ENCODE measurements around the gene RIF1.

Gene RIF1, protein sequence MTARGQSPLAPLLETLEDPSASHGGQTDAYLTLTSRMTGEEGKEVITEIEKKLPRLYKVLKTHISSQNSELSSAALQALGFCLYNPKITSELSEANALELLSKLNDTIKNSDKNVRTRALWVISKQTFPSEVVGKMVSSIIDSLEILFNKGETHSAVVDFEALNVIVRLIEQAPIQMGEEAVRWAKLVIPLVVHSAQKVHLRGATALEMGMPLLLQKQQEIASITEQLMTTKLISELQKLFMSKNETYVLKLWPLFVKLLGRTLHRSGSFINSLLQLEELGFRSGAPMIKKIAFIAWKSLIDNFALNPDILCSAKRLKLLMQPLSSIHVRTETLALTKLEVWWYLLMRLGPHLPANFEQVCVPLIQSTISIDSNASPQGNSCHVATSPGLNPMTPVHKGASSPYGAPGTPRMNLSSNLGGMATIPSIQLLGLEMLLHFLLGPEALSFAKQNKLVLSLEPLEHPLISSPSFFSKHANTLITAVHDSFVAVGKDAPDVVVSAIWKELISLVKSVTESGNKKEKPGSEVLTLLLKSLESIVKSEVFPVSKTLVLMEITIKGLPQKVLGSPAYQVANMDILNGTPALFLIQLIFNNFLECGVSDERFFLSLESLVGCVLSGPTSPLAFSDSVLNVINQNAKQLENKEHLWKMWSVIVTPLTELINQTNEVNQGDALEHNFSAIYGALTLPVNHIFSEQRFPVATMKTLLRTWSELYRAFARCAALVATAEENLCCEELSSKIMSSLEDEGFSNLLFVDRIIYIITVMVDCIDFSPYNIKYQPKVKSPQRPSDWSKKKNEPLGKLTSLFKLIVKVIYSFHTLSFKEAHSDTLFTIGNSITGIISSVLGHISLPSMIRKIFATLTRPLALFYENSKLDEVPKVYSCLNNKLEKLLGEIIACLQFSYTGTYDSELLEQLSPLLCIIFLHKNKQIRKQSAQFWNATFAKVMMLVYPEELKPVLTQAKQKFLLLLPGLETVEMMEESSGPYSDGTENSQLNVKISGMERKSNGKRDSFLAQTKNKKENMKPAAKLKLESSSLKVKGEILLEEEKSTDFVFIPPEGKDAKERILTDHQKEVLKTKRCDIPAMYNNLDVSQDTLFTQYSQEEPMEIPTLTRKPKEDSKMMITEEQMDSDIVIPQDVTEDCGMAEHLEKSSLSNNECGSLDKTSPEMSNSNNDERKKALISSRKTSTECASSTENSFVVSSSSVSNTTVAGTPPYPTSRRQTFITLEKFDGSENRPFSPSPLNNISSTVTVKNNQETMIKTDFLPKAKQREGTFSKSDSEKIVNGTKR (N-terminal part only)

DNA sequence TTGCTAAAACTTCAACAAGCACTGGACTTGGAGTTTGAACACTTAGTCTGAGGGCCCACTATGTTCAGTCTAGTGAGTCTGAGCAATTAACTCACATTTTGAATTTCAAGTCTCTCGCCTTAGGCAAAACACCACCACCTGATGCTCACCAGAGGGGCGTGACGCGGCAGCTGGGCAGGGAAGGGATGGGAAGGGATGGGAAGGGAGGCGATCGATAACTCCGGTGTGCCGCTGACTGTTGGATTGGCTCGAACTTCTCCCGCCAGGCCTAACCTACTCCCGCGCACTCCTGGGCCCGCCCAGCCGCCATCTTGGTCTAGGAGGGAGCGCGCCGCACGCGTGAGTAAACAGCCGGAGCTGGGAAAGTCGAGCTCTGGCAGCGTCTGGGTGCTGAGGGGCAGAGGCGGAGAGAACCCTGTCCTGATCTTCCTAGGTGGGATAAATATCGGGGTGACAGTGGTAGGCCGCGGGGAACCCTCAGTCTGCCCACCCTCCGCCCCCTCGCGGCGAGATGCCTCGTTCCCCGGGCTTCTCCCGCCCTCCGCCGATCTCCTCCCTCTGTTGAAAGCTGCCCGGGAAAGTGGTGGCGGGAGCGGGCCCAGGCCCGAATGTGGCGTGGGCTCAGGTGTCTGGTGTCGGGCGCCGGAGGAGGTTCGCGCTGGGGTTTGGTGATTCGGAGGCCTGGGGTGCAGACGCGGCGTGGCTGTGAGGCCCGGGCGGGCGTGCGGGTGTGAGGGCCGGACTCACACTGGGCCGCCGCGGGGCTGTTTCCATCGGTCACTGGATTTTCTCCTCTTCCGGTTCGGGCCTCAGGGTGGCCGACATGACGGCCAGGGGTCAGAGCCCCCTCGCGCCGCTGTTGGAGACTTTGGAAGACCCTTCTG is at the start of gene RIF1:
Gene RIF1, plus strand, starts transcription at position 302 of the 884 bp plus-strand sequence. Its CDS starts 522 bp downstream, at position 824.
- DNase-seq: peak; percentile 32

- no peak for DNase-seq
Observed at GRCh38 chr2:151361674-151362370, 47.9 kb upstream of the RIF1 start.

- DNase-seq: no peak
Observed at GRCh38 chr2:151363709-151364108, 46.0 kb upstream of the RIF1 start.

DNA sequence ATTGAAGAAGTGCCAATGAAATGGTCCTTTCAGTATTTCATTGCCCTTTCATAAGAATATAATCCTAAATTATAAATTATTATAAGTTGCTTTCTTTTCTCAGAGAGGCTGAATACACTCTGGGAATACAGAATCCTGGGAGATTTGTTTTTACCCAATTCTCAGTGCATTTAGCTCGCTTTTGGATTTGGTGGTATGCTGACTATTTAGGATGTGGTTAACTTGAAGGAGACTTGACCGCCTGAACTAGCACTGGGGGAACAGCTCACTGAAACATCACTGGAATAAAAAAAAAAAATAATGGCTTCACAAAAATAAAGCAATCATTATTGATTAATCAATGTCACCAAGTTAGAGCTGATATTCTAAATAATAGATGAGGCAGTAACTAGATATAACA is 42.1 kb upstream of the RIF1 start:
- DNase-seq: no peak

DNA sequence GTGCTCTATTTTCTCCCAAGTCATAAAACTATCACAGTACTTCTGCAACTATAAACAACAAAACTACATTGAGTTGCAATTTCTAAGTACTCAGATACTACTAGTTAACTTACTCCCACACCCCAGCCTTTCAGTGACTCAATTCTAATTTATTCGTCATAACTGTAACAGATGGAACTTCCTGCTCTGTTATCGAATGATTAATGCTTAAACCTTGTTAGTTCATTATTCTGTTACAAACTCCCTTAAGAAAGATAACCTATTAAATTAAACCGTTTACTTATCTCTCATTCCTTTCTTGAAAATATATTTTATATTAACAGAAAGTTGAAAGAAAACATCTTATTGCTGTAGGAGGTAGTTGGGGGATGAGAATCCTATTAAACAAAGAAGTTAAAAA is 35.3 kb upstream of the RIF1 start:
- no peak for DNase-seq

DNA sequence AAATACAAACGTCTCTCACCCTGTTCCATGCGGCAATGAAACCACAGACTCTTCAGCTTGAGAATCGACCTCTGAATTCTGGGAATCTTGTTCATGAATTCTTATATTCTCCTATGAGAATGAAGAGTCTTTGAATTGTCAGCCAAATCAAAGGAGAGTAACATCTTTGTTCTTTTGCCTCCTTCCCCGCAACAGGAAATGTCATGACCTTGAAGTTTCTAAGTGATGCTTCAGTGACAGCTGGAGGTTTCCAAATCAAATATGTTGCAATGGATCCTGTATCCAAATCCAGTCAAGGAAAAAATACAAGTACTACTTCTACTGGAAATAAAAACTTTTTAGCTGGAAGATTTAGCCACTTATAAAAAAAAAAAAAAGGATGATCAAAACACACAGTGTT is 30.5 kb upstream of the RIF1 start:
- no peak for DNase-seq

DNA sequence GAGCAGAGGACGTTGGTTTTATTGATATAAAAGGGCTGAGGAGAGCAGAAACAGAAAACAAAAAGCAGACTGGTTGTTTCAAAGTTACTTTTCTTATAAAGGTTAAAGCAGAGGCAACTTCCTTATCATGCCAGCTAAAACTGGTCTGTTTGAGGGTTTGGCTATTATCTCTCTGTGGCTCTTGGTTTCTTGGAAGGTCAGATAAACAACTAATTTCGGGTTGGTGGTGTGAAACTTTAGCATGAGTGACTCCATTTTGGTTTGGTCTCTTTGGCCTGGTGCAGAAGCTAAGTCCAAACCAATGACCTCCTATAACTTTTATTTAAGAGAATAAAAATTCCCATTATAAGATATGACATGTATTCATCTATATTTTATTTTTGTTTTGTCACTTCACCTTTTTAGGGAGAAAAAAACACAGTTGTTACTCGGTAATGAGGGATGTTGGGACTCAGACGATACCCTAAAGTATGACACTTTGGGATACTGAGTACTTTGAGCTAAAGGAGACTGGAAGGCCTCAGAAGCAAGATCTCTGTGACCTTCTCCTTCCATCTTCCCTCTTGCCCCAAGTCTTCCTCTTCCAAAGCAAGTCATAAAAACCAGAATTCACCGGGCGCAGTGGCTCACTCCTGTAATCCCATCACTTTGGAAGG is 29.0 kb upstream of the RIF1 start:
- DNase-seq: no peak

DNA sequence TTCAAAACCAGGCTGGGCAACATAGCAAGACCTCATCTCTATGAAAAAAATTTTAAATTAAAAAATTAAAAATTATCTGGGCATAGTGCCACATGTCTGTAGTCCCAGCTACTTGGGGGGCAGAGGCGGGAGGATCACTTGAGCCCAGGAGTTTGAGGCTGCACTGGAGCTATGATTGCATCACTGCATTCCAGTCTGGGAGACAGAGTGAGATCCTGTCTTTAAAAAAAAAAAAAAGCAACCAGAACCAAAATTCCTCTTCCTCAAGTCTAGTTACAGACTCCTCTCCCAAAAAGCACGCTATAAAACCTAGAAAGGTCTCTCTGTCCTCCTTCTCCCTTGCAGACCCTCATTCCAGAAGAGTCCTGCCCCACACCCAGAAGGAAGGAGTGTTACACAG is 28.4 kb upstream of the RIF1 start:
- DNase-seq: no peak

- no peak for DNase-seq
Observed at GRCh38 chr2:151388011-151388410, 21.7 kb upstream of the RIF1 start.

- no peak for DNase-seq
Observed at GRCh38 chr2:151391436-151391835, 18.3 kb upstream of the RIF1 start.

DNA sequence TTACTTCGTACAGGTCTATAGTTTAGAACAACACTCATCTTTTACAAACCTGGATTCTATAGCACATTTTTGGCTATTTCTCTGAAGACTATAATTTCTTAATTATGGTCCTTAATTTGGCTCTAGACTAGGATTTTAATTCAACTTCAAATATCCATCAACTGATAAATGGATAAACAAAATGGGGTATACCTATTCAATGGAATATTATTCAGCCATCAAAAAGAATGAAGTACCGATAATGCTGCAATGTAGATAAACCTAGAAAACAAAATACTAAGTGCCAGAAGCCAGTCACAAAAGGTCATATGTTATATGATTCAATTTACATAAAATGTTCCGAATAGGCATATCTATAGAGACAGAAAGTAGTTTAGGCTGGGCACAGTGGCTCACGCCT is 15.2 kb upstream of the RIF1 start:
- DNase-seq: no peak

GRCh38 chr2:151395509-151396374 is 14.0 kb upstream of the RIF1 start:
- no peak for DNase-seq

DNA sequence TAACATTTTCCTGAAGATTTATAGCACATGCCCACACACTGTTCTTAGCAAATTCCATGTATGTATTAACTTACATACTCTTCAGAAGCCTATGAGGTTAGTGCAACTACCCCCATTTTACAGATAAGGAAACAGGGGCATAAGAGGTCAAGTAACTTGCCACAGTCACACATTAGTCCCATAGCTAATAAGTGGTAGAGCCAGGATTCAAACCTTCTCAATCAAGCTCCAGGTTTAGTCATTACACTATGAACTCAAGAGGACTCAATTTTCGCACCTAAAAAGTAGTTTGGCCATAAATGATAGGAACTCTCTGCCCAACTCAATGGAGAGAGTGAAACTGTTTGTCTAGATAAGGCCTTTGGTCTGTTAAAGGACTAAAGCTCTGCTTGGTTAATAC is 9.7 kb upstream of the RIF1 start:
- DNase-seq: no peak

DNA sequence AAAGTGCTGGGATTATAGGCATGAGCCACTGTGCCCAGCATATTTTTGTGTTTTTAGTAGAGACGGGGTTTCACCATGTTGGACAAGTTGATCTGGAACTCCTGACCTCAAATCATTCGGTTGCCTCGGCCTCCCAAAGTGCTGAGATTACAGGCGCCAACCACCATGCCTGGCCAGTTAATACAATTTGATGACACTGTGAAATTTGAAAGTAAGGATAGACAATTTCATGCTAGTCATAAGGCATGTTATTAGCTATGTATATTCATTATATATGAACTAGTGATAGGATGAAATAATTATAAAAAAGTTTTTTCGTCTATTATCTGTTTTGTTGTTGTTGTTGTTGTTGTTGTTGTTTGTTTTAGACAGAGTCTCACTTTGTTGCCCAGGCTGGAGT is 8.6 kb upstream of the RIF1 start:
- no peak for DNase-seq

GRCh38 chr2:151403914-151404313 is 5.8 kb upstream of the RIF1 start:
- DNase-seq: no peak

DNA sequence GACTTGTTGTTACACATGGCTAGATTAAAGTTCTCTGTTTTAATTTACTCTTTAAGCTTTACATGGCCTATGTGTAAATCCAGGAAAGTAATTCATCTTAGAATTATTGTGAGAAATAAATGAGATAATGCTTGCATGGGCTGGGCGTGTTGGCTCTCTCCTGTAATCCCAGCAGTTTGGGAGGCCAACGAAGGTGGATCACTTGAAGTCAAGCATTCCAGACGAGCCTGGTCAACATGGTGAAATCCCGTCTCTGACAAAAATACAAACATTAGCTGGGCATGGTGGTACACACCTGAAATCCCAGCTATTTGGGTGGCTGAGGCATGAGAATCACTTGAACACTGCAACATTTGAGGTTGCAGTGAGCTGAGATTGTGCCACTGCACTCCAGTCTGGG is 4.3 kb upstream of the RIF1 start:
- no peak for DNase-seq

DNA sequence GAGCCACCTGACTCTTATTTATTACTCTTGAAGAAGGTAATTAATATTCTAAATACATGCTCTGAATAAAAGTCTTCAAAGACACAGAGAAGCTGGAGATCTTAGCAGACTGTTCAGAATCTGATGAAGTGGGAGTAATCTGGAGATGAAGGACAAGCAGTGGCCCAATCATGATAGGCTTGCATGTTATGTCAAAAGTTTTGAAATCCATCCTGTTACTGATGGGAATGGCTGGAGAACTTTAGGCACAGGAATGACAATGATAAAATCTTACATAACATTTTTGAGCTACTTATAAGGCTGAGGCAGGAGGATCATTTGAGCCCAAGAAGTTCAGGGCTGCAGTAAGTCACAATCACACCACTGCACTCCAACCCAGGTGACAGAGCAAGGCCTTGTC is 2.4 kb upstream of the RIF1 start:
- DNase-seq: no peak

DNA sequence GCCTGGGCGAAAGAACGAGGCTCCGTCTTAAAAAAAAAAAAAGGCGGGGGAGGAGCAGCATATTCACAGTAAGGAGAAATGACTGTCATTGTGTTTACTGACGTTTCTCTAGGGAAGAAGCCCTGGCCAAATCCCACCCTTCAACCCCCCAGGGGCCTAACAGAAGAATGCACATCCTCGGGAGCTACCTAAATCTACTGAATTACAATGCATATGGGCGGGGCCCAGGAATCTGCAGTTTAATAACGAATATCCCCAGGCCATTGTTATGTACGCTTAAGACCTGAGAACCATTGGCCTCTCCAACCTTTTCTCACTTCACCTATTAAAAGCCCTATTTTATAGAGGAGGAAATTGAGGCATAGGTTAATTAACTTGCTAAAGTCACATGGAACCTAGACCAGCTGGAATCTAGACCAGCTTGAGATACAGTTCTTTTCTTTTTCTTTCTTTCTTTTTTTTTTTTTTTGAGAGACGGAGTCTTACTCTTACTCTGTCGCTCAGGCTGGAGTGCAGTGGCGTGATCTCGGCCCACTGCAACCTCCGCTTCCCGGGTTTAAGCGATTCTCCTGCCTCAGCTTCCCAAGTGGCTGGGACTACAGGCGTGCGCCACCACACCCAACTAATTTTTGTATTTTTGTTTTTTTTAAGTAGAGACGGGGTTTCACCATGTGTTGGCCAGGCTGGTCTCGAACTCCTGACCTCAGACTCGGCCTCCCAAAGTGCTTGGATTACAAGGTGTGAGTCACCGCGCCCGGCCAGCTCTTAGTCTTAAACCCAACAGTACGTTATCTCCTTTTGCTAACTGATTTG is 708 bp upstream of the RIF1 start:
- no peak for DNase-seq

GRCh38 chr2:151410485-151410834 is 758 bp downstream of the RIF1 start:
- DNase-seq: no peak
